ENCODE results near the gene LAMC1.

The LAMC1 gene

DNA sequence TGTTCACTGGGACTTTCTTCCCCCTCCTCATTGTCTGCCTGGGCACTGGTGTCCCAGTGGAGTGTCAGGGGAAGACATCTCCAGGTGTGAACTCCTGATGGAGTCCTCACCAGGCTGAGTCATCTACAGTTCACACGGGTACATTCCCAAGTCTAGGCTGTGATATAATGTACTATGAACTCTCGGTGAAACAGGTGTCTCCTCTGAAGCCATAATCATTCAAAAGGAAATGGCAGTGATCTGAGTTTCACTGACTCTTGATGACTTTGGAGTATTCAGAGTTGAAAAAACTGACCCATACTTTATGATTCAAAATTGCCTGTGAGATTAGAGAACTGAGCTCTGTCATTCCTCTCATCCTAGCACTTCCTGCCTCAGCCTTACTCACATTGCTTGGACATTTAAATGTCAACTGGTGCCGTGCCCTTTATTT is 171.9 kb downstream of the LAMC1 start:
- DNase-seq, result peak; percentile 59

All from fibroblast of skin of back (primary cell).